HEK293 (cell line): ENCODE data around the gene RBM39.

Experiments used
- OVOL3 ChIP-seq: fragments of 450-650 bp; formaldehyde crosslinking; IDR thresholded peaks from 2 replicates; pipeline ENCODE4 v1.5.1; 2016; ENCODE audit warnings: missing biosample characterization, missing genetic modification characterization
- PRDM6 ChIP-seq: fragments of 450-650 bp; formaldehyde crosslinking; IDR thresholded peaks from 2 replicates; pipeline ENCODE4 v1.5.1; 2017; ENCODE audit warnings: missing biosample characterization, missing genetic modification characterization
- SALL2 ChIP-seq: fragments of 450-650 bp; formaldehyde crosslinking; IDR thresholded peaks from 2 replicates; pipeline ENCODE4 v1.5.0; 2017; ENCODE audit warnings: missing biosample characterization, mild to moderate bottlenecking, missing genetic modification characterization, borderline replicate concordance
- SETDB1 ChIP-seq: IDR thresholded peaks from one replicate; pipeline ENCODE4 v1.6.1; 2017; ENCODE audit warnings: mild to moderate bottlenecking, low read length, moderate library complexity, mixed read lengths; ENCODE audit not compliant: insufficient read length
- ZBTB20 ChIP-seq: fragments of 450-650 bp; formaldehyde crosslinking; IDR thresholded peaks from 2 replicates; pipeline ENCODE4 v1.5.1; 2016; ENCODE audit warnings: missing biosample characterization, missing genetic modification characterization
- ZBTB48 ChIP-seq: fragments of 450-650 bp; formaldehyde crosslinking; IDR thresholded peaks from 2 replicates; pipeline ENCODE4 v1.5.1; 2016; ENCODE audit warnings: missing biosample characterization, missing genetic modification characterization
- ZFHX2 ChIP-seq: fragments of 450-650 bp; formaldehyde crosslinking; conservative IDR thresholded peaks from 2 replicates; pipeline ENCODE4 v1.5.1; 2016; ENCODE audit warnings: missing biosample characterization, missing genetic modification characterization
- ZFP37 ChIP-seq: fragments of 450-650 bp; formaldehyde crosslinking; IDR thresholded peaks from 2 replicates; pipeline ENCODE4 v1.5.1; 2016; ENCODE audit warnings: missing biosample characterization, missing genetic modification characterization
- ZNF121 ChIP-seq: fragments of 450-650 bp; formaldehyde crosslinking; IDR thresholded peaks from 2 replicates; pipeline ENCODE4 v1.5.1; 2016; ENCODE audit warnings: missing biosample characterization, missing genetic modification characterization
- ZNF146 ChIP-seq: fragments of 450-650 bp; formaldehyde crosslinking; IDR thresholded peaks from 2 replicates; pipeline ENCODE4 v1.5.1; 2016; ENCODE audit warnings: missing biosample characterization, missing genetic modification characterization
- ZNF174 ChIP-seq: fragments of 450-650 bp; formaldehyde crosslinking; IDR thresholded peaks from 2 replicates; pipeline ENCODE4 v1.5.0; 2017; ENCODE audit warnings: missing biosample characterization, mild to moderate bottlenecking, missing genetic modification characterization
- ZNF184 ChIP-seq: fragments of 450-650 bp; IDR thresholded peaks from 2 replicates; pipeline ENCODE4 v1.5.1; 2018; ENCODE audit warnings: missing biosample characterization, mild to moderate bottlenecking, missing genetic modification characterization
- ZNF202 ChIP-seq: fragments of 450-650 bp; formaldehyde crosslinking; IDR thresholded peaks from 2 replicates; pipeline ENCODE4 v1.5.1; 2016; ENCODE audit warnings: missing biosample characterization, missing genetic modification characterization, borderline replicate concordance
- ZNF211 ChIP-seq: fragments of 450-650 bp; formaldehyde crosslinking; IDR thresholded peaks from 2 replicates; pipeline ENCODE4 v1.5.1; 2016; ENCODE audit warnings: low read depth, missing biosample characterization, missing genetic modification characterization
- ZNF335 ChIP-seq: fragments of 450-650 bp; formaldehyde crosslinking; conservative IDR thresholded peaks from 2 replicates; pipeline ENCODE4 v1.5.1; 2016; ENCODE audit warnings: missing biosample characterization, missing genetic modification characterization
- ZNF341 ChIP-seq: fragments of 450-650 bp; formaldehyde crosslinking; IDR thresholded peaks from 2 replicates; pipeline ENCODE4; 2016; ENCODE audit warnings: low read depth, missing biosample characterization, missing genetic modification characterization
- ZNF350 ChIP-seq: fragments of 450-650 bp; formaldehyde crosslinking; IDR thresholded peaks from 2 replicates; pipeline ENCODE4 v1.5.0; 2017; ENCODE audit warnings: missing biosample characterization, mild to moderate bottlenecking, missing genetic modification characterization
- ZNF416 ChIP-seq: fragments of 450-650 bp; formaldehyde crosslinking; IDR thresholded peaks from 2 replicates; pipeline ENCODE4 v1.5.1; 2016; ENCODE audit warnings: missing biosample characterization, missing genetic modification characterization
- ZNF473 ChIP-seq: fragments of 450-650 bp; formaldehyde crosslinking; IDR thresholded peaks from 2 replicates; pipeline ENCODE4 v1.5.1; 2017; ENCODE audit warnings: missing biosample characterization, missing genetic modification characterization
- ZNF501 ChIP-seq: fragments of 450-650 bp; formaldehyde crosslinking; IDR thresholded peaks from 2 replicates; pipeline ENCODE4 v1.5.1; 2016; ENCODE audit warnings: missing biosample characterization, missing genetic modification characterization
- ZNF510 ChIP-seq: fragments of 450-650 bp; formaldehyde crosslinking; IDR thresholded peaks from 2 replicates; pipeline ENCODE4 v1.5.1; 2018; ENCODE audit warnings: mild to moderate bottlenecking, missing genetic modification characterization, missing biosample characterization; ENCODE audit not compliant: insufficient replicate concordance
- ZNF518A ChIP-seq: fragments of 450-650 bp; formaldehyde crosslinking; conservative IDR thresholded peaks from 2 replicates; pipeline ENCODE4 v1.5.1; 2016; ENCODE audit warnings: low read depth, missing biosample characterization, missing genetic modification characterization
- ZNF548 ChIP-seq: fragments of 450-650 bp; formaldehyde crosslinking; IDR thresholded peaks from 2 replicates; pipeline ENCODE4 v1.5.1; 2016; ENCODE audit warnings: missing biosample characterization, missing genetic modification characterization
- ZNF555 ChIP-seq: fragments of 450-650 bp; formaldehyde crosslinking; conservative IDR thresholded peaks from 2 replicates; pipeline ENCODE4 v1.5.1; 2017; ENCODE audit warnings: missing biosample characterization, mild to moderate bottlenecking, missing genetic modification characterization, inconsistent platforms
- ZNF626 ChIP-seq: fragments of 450-650 bp; sonication (Bioruptor Pico); formaldehyde crosslinking; IDR thresholded peaks from 2 replicates; pipeline ENCODE4 v1.5.1; 2018; ENCODE audit warnings: missing biosample characterization, missing genetic modification characterization, inconsistent platforms
- ZNF76 ChIP-seq: fragments of 450-650 bp; formaldehyde crosslinking; IDR thresholded peaks from 2 replicates; pipeline ENCODE4; 2016; ENCODE audit warnings: low read depth, missing biosample characterization, missing genetic modification characterization, borderline replicate concordance
- ZNF785 ChIP-seq: fragments of 450-650 bp; formaldehyde crosslinking; IDR thresholded peaks from 2 replicates; pipeline ENCODE4 v1.5.1; 2016; ENCODE audit warnings: missing biosample characterization, missing genetic modification characterization
- ZSCAN30 ChIP-seq: fragments of 450-650 bp; IDR thresholded peaks from 2 replicates; pipeline ENCODE4 v1.5.1; 2018; ENCODE audit warnings: missing biosample characterization, mild to moderate bottlenecking, missing genetic modification characterization, moderate library complexity
- TF ChIP-seq, protein P1 (sequence below): fragments of 450-650 bp; formaldehyde crosslinking; IDR thresholded peaks from 2 replicates; pipeline ENCODE4 v1.5.1; 2016; ENCODE audit warnings: missing biosample characterization, missing genetic modification characterization
- TF ChIP-seq, protein P2 (sequence below): fragments of 450-650 bp; formaldehyde crosslinking; IDR thresholded peaks from 2 replicates; pipeline ENCODE4 v1.5.1; 2017; ENCODE audit warnings: missing biosample characterization, missing genetic modification characterization

RBM39 gene

DNA sequence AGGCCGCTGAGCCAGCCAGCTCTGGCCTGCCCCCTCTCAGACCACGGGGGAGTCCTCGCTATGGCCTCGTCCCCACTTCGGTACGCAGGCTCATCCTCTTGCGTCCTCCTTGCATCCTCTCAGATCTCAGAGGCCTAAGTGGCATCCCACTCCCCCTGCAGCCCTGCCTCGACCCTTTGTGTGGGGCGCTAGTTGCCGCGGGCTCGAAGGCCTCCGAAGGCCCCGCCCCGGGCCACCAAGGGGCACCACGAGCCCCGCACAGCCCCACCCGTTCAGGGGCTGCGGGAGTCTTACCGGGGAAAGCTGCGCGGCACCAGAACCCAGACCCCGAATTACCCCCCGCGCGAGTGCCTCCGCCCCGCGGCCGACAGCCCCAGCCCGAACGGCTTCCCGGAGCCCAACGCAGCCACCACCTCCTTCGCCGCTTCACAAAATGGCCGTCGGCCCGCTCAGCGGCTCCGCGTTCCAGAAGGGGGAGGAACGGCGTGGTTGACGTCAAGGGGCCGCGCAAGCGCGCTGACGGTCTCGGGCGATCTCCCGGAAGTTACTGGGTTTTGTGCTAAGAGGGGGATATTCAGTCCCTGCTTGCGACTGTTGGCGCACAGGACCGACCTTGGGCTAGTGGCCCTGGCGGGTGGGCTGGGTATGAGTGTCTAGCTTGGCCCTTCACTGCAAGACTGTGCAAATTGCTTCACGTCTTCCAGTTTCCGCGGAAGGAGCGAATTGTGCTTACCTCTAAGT, 77.4 kb downstream of the RBM39 start, which contains the start of the genes CPNE1 and RBM12 (continued):
- TF ChIP-seq ZNF76 (tag by site-specific recombination) = no peak; the same call in 1 of the 2 replicates
- TF ChIP-seq, protein P1, sequence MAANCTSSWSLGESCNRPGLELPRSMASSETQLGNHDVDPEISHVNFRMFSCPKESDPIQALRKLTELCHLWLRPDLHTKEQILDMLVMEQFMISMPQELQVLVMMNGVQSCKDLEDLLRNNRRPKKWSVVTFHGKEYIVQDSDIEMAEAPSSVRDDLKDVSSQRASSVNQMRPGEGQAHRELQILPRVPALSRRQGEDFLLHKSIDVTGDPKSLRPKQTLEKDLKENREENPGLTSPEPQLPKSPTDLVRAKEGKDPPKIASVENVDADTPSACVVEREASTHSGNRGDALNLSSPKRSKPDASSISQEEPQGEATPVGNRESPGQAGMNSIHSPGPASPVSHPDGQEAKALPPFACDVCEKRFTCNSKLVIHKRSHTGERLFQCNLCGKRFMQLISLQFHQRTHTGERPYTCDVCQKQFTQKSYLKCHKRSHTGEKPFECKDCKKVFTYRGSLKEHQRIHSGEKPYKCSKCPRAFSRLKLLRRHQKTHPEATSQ (tag by site-specific recombination) = peak; percentile 77; the same call in 1 of the 2 replicates
- TF ChIP-seq ZNF211 (tag by site-specific recombination) = no peak
- peak; percentile 75 for TF ChIP-seq ZNF335
- peak; percentile 46 for TF ChIP-seq ZNF341
- no peak for TF ChIP-seq ZNF184 (tag by site-specific recombination)
- peak; percentile 12; the same call in 1 of the 2 replicates for TF ChIP-seq ZNF146 (tag by site-specific recombination)
- TF ChIP-seq ZSCAN30 (tag by site-specific recombination) = peak; percentile 37; the same call in 1 of the 2 replicates
- no peak for TF ChIP-seq ZNF555 (tag by site-specific recombination)
- peak; percentile 83; the same call in 1 of the 2 replicates for TF ChIP-seq OVOL3 (tag by site-specific recombination)
- TF ChIP-seq ZNF121 = no peak
- TF ChIP-seq SALL2 = no peak
- no peak for TF ChIP-seq ZNF510 (tag by site-specific recombination)
- TF ChIP-seq ZBTB20 (tag by site-specific recombination) = peak; percentile 55; the same call in 1 of the 2 replicates
- TF ChIP-seq PRDM6 (tag by site-specific recombination) = no peak
- TF ChIP-seq ZNF785 (tag by site-specific recombination) = no peak
- TF ChIP-seq ZBTB48 (tag by site-specific recombination) = no peak
- no peak for TF ChIP-seq SETDB1
- TF ChIP-seq ZNF518A (tag by site-specific recombination) = no peak
- TF ChIP-seq ZNF416 (tag by site-specific recombination) = no peak
- TF ChIP-seq ZNF174 = no peak
- TF ChIP-seq ZFHX2 (tag by site-specific recombination) = no peak
- TF ChIP-seq ZNF548 (tag by site-specific recombination) = no peak
- TF ChIP-seq ZFP37 = peak; percentile 85; the same call in 1 of the 2 replicates
- TF ChIP-seq ZNF501 (tag by site-specific recombination) = peak; percentile 73; the same call in 1 of the 2 replicates
- no peak for TF ChIP-seq ZNF350 (tag by site-specific recombination)
- no peak for TF ChIP-seq ZNF473 (tag by site-specific recombination)
- TF ChIP-seq ZNF626 (tag by site-specific recombination) = no peak
- TF ChIP-seq, protein P2, sequence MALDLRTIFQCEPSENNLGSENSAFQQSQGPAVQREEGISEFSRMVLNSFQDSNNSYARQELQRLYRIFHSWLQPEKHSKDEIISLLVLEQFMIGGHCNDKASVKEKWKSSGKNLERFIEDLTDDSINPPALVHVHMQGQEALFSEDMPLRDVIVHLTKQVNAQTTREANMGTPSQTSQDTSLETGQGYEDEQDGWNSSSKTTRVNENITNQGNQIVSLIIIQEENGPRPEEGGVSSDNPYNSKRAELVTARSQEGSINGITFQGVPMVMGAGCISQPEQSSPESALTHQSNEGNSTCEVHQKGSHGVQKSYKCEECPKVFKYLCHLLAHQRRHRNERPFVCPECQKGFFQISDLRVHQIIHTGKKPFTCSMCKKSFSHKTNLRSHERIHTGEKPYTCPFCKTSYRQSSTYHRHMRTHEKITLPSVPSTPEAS = 0 out of 2 replicates have a peak, but pooled peaks have one; percentile 31
- no peak for TF ChIP-seq ZNF202 (tag by site-specific recombination)
